ENCODE results near the gene IL17RC.
"Not testable (repeated sequence)": the region's sequence is repeated elsewhere in the genome, so short reads cannot be mapped to it uniquely, and the experiment has no call there.

Gene IL17RC

GRCh38 chr3:9915254-9916141, 1.4 kb upstream of the IL17RC start:
- DNase-seq (ENCODE audit: low spot score), result peak; percentile 21

GRCh38 chr3:9916346-9916733, 558 bp upstream of the IL17RC start:
- no peak for DNase-seq (ENCODE audit: low spot score)

DNA sequence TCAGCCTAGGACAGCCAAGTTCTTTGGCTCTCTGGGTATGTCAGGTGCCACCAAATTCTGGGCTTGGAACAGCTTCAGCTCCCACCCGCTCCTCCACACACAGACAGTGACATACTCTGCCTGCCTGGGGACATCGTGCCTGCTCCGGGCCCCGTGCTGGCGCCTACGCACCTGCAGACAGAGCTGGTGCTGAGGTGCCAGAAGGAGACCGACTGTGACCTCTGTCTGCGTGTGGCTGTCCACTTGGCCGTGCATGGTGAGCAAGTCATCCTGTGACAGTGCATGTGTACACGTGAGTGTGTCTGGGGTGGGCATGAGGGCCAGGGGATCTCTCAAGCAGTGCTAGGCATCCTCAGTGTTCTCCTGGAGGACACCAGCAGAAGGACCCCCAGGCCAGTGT, 922 bp downstream of the IL17RC start:
- no peak for DNase-seq (ENCODE audit: low spot score)

DNA sequence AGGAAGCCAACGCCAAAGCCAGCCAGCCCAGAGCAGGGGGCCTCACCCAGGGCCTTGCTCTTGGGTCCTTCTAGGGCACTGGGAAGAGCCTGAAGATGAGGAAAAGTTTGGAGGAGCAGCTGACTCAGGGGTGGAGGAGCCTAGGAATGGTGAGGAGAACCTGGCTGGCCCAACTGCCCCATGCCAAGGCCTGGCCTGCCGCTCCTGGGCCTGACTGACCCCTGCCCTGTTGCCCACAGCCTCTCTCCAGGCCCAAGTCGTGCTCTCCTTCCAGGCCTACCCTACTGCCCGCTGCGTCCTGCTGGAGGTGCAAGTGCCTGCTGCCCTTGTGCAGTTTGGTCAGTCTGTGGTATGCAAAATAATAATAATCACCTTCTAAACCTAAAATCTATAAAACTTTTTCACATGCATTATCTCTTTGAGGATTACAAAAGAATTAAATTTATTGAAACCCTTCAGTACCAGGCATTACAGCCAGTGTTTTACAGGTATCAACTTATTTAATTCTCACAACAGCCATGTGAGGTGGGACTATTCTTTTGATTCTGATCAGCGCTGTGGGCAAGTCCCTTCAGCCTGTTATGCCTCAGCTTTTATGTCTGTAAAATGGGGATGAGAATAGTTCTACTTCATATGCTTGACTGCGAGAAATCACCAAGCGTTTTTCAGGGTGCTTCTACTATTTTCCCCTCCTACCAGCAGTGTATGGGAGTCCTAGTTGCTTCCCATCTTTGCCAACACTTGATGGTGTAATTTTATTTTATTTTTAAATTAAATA, 1.6 kb downstream of the IL17RC start:
- no peak for DNase-seq (ENCODE audit: low spot score)

GRCh38 chr3:9928158-9928557, 11.3 kb downstream of the IL17RC start:
- DNase-seq (ENCODE audit: low spot score), result no peak

GRCh38 chr3:9930804-9931418, 14.0 kb downstream of the IL17RC start:
- no peak for DNase-seq (ENCODE audit: low spot score)

- DNase-seq (ENCODE audit: low spot score), result no peak
These were observed 15.6 kb downstream of the IL17RC start for GRCh38 chr3:9932535-9932842.

GRCh38 chr3:9932843-9933560, 16.1 kb downstream of the IL17RC start:
- DNase-seq (ENCODE audit: low spot score), result peak; percentile 89

DNA sequence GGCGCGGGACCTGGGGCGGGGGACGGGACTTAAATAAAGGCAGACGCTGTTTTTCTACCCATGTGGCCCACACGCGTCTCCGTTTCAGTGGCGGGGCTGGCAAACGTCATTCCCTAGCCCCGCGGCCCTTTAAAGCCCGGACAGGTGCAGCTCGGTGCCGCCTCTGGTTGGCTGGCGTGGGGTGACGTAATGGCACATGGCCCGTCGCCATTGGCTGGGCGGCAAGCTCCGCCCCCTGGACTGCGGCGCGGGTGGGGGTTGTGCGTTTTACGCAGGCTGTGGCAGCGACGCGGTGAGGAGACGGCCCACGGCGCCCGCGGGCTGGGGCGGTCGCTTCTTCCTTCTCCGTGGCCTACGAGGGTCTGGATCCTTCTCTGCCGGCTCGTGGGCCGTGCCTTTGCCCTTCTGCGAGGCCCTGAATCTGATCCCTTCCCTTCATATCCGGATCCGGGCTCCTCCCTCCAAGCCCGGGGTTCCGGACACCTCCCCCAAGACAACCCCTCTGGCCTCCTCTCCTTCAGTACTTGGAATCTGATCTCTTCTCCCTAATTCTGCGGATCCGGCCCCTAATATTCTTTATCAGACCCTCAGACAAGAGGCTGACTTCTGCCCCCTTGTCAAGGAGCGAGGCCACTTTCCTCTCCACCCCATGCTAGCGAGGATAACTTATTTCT, 16.8 kb downstream of the IL17RC start, which contains the start of gene CRELD1:
CRELD1 (plus strand) TSS at position 274 of the 674 bp plus-strand sequence. CDS start 605 bp downstream, outside the sequence.
- DNase-seq (ENCODE audit: low spot score), result peak; percentile 97

DNA sequence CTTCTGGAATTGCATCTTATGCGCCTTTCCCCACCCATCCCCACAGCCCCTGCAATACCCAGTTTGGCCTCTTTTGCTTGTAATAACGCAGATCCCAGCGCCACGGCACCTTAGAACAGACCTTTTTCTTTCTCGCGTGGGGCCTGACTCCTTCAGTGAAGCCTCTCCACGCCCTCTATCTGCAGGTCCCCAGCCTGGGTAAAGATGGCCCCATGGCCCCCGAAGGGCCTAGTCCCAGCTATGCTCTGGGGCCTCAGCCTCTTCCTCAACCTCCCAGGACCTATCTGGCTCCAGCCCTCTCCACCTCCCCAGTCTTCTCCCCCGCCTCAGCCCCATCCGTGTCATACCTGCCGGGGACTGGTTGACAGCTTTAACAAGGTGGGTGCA, 17.3 kb downstream of the IL17RC start:
- peak; percentile 24 for DNase-seq (ENCODE audit: low spot score)

GRCh38 chr3:9934993-9935392, 18.1 kb downstream of the IL17RC start:
- no peak for DNase-seq (ENCODE audit: low spot score)

GRCh38 chr3:9935966-9936510, 19.1 kb downstream of the IL17RC start:
- DNase-seq (ENCODE audit: low spot score), result no peak

DNA sequence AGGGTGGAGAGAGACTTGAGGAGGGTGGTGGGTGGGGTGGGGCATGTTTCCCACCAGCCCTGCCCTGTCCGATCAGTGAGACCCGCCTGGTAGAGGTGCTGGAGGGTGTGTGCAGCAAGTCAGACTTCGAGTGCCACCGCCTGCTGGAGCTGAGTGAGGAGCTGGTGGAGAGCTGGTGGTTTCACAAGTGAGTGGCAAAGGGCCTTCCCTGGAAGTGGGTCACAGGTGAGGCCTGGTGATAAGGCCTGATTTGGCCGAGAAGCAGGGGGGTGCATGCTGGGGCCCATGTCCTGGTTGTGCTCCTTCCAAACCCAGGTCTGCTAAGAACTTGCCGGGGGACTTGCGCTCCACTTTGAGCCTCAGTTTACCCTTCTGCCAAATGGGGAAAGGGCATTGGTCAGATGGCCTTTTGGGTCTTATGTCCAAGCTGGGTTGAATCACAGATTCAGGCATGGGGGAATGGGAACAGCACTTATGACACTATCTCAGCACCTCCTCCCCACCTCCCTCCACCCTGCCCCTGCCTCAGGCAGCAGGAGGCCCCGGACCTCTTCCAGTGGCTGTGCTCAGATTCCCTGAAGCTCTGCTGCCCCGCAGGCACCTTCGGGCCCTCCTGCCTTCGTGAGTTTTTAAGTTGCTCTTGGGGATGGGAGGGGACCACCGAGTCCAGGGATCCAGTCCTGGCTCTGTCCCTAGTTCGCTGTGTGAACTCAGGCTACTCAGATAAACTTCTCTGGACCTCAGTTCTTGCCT, 20.8 kb downstream of the IL17RC start:
- no peak for DNase-seq (ENCODE audit: low spot score)

- no peak for DNase-seq (ENCODE audit: low spot score)
These were observed 22.1 kb downstream of the IL17RC start for GRCh38 chr3:9938966-9939365.

DNA sequence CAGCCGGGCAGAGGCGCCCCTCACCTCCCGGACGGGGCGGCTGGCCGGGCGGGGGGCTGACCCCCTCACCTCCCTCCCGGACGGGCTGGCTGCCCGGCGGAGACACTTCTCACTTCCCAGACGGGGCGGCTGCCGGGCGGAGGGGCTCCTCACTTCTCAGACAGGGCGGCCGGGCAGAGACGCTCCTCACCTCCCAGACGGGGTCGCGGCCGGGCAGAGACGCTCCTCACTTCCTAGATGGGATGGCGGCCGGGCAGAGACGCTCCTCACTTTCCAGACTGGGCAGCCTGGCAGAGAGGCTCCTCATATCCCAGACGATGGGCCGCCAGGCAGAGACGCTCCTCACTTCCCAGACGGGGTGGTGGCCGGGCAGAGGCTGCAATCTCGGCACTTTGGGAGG, 23.0 kb downstream of the IL17RC start:
- DNase-seq (ENCODE audit: low spot score), result not testable (repeated sequence)

DNA sequence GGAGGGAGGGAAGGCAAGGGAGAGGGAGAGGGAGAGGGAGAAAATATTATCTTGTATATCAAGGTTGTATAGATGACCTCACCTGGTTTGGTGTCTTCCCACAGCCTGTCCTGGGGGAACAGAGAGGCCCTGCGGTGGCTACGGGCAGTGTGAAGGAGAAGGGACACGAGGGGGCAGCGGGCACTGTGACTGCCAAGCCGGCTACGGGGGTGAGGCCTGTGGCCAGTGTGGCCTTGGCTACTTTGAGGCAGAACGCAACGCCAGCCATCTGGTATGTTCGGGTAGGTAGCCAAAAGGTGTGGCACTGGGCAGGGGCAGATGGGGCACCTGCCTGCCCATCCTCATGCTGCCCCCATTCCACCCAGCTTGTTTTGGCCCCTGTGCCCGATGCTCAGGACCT, 23.8 kb downstream of the IL17RC start:
- no peak for DNase-seq (ENCODE audit: low spot score)

DNA sequence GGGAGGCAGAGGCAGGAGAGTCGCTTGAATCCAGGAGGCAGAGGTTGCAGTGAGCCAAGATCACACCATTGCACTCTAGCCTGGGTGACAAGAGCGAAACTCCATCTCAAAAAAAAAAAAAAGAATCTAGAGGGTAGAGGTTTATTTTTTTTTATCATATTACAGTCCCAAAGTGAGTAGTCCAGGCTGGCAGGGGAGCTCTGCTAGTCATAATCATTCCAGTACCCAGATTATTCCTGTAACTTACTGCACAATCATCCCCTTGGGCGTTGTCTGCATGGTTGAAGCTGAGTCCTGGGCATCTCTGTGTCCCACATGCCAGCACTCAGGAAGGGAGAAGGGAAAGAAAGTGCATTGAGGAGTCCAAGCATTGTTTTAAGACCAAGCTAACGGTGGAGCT, 25.3 kb downstream of the IL17RC start:
- no peak for DNase-seq (ENCODE audit: low spot score)

- no peak for DNase-seq (ENCODE audit: low spot score)
These were observed 26.2 kb downstream of the IL17RC start for GRCh38 chr3:9942934-9943690.

DNA sequence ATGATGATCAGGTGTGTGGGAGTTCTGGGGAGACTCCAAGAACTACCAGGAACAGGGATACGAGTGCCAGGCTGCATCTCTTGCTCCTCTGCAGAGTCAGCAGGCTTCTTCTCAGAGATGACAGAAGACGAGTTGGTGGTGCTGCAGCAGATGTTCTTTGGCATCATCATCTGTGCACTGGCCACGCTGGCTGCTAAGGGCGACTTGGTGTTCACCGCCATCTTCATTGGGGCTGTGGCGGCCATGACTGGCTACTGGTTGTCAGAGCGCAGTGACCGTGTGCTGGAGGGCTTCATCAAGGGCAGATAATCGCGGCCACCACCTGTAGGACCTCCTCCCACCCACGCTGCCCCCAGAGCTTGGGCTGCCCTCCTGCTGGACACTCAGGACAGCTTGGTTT, 27.4 kb downstream of the IL17RC start:
- no peak for DNase-seq (ENCODE audit: low spot score)

GRCh38 chr3:9945358-9945757, 28.5 kb downstream of the IL17RC start:
- DNase-seq (ENCODE audit: low spot score), result no peak
